MV-4-11 (cell line): ENCODE data around the gene PAX6.

Source experiments
- DNase-seq: peaks from one replicate; lab custom pipeline; 2025; lab: John Stamatoyannopoulos, UW

The PAX6 gene

DNA sequence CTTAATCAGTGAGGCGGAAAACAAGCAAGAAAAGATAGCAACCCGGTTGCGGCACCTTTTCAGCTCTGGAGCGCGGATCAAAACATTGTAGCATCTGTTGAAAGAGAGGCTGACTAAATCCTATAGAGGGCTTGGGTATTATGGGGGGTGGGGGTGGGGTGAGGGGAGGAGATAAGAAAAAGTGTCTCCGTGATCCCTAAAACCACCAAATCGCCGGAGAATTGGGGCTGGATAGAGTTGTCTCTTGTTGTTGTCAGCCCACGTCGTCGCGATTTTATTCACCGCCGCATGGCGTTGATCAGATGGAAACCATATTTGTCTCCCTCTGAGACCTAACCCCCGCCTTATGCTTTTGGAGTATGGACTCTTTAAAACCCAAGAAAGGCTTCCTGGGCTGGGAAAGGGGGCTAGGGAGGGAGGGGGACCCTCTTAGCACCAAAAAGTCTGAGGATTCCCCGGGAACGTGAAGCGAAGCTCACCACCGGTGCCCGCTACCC lies 13.0 kb downstream of the PAX6 start:
- no peak for DNase-seq

DNA sequence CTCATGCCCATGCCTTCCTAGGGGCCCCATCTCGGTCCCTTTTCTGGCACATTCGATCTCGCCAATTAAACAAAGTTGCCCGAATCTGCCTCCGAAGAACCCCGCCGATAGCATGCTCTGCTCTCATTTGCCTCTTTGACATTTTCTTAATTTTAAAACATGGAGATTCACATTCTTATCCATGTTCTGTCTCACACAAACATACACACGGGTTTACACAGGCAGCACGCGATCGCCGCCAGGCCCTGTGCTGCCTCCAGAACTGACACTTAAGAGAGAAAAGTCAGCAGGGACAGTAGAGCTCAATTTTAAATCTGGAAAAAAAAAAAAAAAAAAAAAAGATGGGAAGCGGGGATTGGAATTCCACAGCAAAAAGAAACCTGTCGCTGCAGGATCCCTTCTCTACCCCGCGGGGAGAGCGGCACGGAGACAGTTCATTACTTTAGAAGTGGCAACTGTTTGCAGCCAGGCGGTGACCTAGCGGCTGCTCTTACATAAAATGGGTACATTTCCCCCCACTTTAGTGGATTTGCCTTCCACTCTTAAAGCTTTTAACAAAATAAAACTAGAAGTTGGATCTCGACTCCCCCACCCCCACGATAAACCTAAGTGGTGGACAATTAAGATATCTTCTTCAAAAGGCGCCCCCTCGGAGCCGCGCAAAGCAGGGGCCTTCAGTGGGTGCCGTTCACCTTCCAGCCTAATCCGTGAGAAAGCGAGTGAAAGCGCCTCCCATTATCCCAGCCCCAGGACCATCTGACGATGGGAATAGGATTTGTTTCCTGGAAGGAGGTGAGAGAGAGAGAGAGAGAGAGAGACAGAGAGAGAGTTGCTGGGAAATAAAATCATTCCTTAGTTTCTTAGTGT lies 13.7 kb downstream of the PAX6 start:
- no peak for DNase-seq

- DNase-seq = no peak
These were observed 14.5 kb downstream of the PAX6 start for GRCh38 chr11:31796499-31797189.

GRCh38 chr11:31795706-31796498 lies 15.2 kb downstream of the PAX6 start:
- DNase-seq = no peak

DNA sequence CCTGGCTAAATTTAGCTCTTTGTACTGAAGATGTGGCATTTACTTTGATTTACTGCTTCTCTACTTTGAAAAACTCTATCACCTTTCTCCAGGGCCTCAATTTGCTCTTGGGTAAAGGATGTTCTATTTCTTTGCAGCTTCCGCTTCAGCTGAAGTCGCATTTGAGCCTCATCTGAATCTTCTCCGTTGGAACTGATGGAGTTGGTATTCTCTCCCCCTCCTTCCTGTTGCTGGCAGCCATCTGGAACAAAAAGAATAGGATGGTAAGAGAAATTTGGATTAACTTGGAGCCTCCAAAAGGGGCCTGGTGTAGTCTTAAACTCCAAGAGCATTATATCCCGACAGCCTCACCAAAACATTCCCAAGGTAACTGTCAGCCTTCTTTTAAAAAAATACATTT lies 16.6 kb downstream of the PAX6 start:
- DNase-seq = no peak

DNA sequence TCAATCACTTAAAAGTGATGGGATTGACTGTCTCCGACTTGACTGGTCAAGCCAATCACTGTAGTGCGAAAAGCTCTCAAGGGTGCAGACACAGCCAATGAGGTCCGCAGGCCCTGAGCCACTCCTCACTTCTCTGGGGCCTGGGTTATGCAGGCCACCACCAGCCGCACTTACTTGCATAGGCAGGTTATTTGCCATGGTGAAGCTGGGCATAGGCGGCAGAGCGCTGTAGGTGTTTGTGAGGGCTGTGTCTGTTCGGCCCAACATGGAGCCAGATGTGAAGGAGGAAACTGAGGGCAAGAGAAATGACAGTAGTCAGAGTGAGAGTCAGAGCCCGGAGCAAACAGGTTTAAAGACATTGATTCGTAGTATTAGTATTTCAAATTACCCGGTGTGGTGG lies 17.9 kb downstream of the PAX6 start:
- no peak for DNase-seq

GRCh38 chr11:31792456-31792855 lies 18.7 kb downstream of the PAX6 start:
- no peak for DNase-seq

GRCh38 chr11:31792036-31792435 lies 19.1 kb downstream of the PAX6 start:
- no peak for DNase-seq

DNA sequence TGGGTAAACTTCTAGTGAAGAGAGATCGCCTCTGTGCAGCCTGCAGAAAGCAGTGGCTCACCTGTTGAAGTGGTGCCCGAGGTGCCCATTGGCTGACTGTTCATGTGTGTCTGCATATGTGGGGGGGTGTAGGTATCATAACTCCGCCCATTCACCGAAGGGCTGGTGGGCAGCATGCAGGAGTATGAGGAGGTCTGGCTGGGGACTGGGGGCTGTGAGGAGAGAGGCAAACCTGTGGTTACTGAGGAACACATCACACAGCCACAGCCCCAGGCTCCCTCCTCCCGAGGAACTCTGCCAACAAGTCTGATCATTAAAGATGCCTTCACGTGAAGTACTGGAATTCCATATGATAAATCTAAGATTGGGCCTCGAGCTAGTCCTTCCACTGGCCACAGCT lies 20.5 kb downstream of the PAX6 start:
- DNase-seq = no peak

DNA sequence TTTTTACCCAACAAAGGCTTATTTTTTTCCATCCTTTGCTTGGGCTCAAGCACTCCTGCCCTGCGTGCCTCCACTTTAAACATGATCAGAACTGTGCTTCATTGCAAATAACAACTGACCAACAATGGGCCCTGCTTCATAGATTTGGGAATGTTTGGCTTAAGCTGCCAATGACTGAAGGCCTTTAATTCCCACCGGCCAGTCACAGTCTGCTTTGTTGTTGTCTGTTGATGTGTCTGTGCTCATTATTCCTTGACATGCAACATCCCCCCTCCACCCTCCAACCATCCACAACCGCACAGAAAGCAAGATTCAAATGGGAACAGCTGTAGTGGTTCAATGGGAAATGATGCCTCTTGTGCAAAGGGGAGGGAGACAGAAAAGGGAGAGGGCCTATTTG lies 23.0 kb downstream of the PAX6 start:
- DNase-seq = no peak

- DNase-seq = no peak
These were observed 24.0 kb downstream of the PAX6 start for GRCh38 chr11:31786996-31787685.

DNA sequence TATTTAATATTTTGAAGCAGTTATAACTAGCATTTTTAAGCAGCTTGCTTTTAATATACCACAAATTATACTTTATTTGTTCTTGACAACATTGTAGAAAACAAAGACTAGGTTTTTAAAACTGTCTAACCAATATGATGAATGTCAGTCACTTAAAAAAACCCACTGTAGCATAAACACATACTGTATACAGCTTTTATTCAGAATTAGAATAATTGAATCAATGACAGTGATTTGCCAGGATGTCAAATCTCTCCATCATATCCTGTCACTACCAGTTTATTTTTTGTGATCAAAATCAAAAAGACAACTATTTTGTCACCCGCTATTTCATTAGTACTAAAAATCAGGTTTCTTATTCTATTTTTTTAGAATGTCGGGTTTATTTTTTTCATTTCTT lies 26.5 kb downstream of the PAX6 start:
- no peak for DNase-seq

- DNase-seq = no peak
These were observed 27.9 kb downstream of the PAX6 start for GRCh38 chr11:31783252-31783651.

DNA sequence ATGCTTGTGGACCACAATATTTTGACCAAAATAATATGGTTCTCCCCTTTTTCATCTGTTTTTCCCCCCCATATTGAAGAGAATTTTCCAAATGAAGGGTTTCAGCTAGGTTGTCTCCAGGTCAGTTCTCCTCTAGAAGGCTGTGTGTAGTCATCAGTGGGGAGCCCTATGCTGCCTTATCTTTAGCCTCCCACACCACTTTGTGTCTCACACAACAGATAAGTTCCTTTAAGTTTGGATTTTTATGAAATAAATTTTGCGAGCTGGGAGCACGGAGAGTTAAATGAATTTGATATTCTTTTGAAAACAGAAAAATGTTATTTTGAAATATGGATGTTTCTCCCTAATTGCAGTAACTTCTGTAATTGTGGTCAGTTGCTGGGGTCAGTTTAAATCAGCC lies 28.9 kb downstream of the PAX6 start:
- DNase-seq = no peak

DNA sequence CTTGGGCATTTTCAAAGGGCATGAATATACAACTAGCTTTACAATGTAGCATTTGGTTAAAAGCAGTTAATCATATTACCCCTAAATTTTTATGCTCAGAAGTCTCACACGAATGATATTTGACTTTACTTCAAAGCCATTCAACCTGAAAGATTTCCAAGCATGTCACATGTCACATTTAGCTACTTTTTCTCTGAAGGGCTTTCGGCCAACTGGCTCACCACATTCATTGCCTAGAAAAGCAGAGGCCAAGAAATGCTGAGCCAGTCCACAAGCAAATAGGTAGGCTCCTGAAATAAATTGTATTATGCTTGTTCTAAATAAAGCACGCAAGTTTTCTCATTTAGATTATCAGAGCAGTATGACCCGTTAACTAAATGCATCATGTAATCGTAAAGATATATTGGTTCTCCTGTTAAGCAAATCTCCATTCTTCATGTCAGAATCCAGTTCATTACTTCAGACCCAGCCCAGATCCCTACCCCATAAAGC lies 30.6 kb downstream of the PAX6 start:
- no peak for DNase-seq

DNA sequence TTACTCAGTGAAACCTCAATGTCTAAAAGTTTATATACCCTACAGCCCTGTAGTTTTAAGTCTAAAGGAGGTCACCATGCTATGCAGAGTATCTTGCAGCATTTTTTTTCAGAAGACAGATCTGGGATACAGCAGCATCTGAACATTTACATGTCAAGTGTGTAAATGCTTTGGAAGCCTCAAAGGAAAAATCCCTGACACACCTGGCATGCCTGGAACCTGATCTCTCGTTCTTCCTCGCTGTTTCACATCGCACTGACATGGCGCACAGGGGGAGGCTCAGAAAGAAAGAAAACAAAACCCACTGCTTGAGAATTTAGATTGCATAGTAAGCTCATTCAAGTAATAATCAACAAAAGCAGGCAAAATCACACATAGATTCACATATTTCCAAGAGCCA lies 31.0 kb downstream of the PAX6 start:
- no peak for DNase-seq

DNA sequence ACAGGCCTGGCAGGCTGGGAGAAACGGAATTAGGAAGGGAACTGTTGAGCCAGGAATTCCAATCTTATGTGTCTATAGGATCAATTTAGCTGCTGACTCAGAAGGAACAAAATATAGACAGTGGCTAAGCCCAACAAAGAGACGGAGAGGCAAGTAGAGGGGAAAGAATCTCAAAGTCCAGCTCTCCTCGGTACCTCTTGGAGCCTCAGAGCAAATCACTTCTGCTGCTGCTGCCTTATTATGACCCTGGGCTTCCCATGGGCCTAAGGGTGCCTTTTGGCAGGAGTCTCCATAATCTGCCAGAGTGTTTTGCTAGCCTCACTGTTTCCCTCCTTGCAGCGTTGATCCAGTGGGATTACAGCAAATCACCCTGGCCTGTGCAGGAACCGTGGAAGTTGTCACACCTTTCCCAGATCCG lies 31.7 kb downstream of the PAX6 start:
- no peak for DNase-seq

- DNase-seq = no peak
These were observed 38.7 kb downstream of the PAX6 start for GRCh38 chr11:31772412-31772811.

DNA sequence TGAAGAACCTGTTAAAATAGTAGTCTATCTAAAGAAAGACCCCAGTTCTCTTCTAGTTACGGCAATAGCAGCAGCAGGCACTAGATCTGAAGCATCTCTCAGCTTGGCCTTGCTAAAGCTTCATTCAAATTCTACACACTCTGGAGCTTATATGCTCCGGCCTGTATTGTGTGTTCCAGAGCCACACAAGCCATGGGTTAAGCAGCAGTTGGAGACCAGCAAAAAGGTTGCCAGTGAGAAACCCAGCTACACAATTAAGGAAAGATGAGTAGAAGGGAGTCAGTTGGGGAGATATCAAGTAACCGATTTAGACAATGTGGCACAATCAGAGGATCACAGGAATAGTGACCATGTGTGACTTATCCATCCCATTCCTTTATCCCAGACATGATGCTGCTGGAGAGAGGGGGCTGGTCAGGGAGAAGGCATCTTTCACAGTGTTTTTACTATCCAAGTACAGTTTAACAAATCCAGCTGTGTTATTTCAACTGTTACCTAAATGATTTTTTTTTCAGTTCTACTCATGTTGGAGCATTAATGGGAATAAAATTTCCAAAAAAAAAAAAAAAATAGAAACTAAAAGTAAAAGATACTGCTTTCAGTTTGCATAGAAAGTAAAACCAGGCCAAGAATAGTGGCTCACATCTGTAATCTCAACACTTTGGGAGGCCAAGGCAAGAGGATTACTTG lies 41.0 kb downstream of the PAX6 start:
- DNase-seq = no peak

- DNase-seq = no peak
These were observed 42.1 kb downstream of the PAX6 start for GRCh38 chr11:31768749-31769640.
